K562 (cell line): ENCODE data around the gene SRP54. TPM values are rescaled to one million over a fixed set of nuclear protein-coding genes. Genes with fewer than 3 reads are reported as not detected.
A peak's percentile ranks its signal among the peaks of the same experiment; 100 is the strongest.

Experiments used
- ATF7 ChIP-seq: fragments of 450-650 bp; IDR thresholded peaks from 2 replicates; pipeline ENCODE4 v1.7.1; 2014; ENCODE audit warnings: mild to moderate bottlenecking, moderate library complexity
- CHD1 ChIP-seq: fragments of 200-600 bp; sonication (generic); IDR thresholded peaks from one replicate; pipeline ENCODE4 v1.6.1; 2012; ENCODE audit warnings: mild to moderate bottlenecking, moderate library complexity, low read length, inconsistent platforms
- CREB1 ChIP-seq, 2 experiments: sonication (generic) in 1 of 2; formaldehyde crosslinking in 1 of 2; IDR thresholded peaks; 2 replicates each; pipeline versions ENCODE4 v1.6.1 to v1.8.0; 2012 to 2022; ENCODE audit warnings: inconsistent platforms in 1 of 2, mild to moderate bottlenecking in 1 of 2, missing genetic modification reagents in 1 of 2, moderate library complexity in 1 of 2
- ELF1 ChIP-seq: fragments of 200-800 bp; sonication (Bioruptor generic); IDR thresholded peaks from 2 replicates; pipeline ENCODE4 v1.6.1; 2016; ENCODE audit warnings: missing genetic modification characterization, missing compliant biosample characterization
- JUNB ChIP-seq: fragments of 450-650 bp; formaldehyde crosslinking; conservative IDR thresholded peaks from 2 replicates; pipeline ENCODE4 v1.4.0; 2020; ENCODE audit warnings: mild to moderate bottlenecking
- MGA ChIP-seq: fragments of 450-650 bp; IDR thresholded peaks from 2 replicates; pipeline ENCODE4 v1.6.1; 2016; ENCODE audit warnings: mild to moderate bottlenecking, moderate library complexity
- MLLT1 ChIP-seq, 2 experiments: fragments of 450-650 bp; IDR thresholded peaks; 2 replicates each; pipeline ENCODE4 v1.6.1; 2016
- POLR2H ChIP-seq: IDR thresholded peaks from 2 replicates; pipeline ENCODE4 v1.6.1; 2016; ENCODE audit warnings: missing genetic modification characterization, low read depth, mild to moderate bottlenecking, control low read depth, missing compliant biosample characterization, moderate library complexity
- SMAD4 ChIP-seq: fragments of 250-450 bp; sonication (Bioruptor Pico); conservative IDR thresholded peaks from 2 replicates; pipeline ENCODE4 v1.8.0; 2021; ENCODE audit warnings: inconsistent platforms, mild to moderate bottlenecking, moderate library complexity
- STAG1 ChIP-seq: sonication (generic); formaldehyde crosslinking; IDR thresholded peaks from 2 replicates; pipeline ENCODE4 v1.5.0; 2020; ENCODE audit warnings: missing genetic modification reagents, borderline replicate concordance
- ZFPM2 ChIP-seq: fragments of 250-450 bp; sonication (Bioruptor Pico); IDR thresholded peaks from 2 replicates; pipeline ENCODE4 v1.5.1; 2022; ENCODE audit warnings: mild to moderate bottlenecking
- ZNF695 ChIP-seq: fragments of 450-650 bp; formaldehyde crosslinking; IDR thresholded peaks from 2 replicates; pipeline ENCODE4 v1.4.0; 2020; ENCODE audit warnings: mild to moderate bottlenecking, moderate library complexity
- polyA plus RNA-seq, 8 experiments: library from polyadenylated mRNA; depleted of rRNA in 4 of 8; stranded (reverse) in 5 of 8; unstranded in 3 of 8; fragments of >200 nt; fragmentation: Nextera tagmentation in 2 of 8; fragmentation: Illumina TruSeq in 1 of 8; extraction: Ambion mirVana in 2 of 8; extraction: Trizol in 1 of 8; gene quantifications; 2 replicates each; pipeline versions ENCODE4 v1.2.1 to v1.2.3, GENCODE V29; 2011 to 2014; ENCODE audit warnings: inconsistent platforms in 1 of 8, missing spikeins in 1 of 8
- total RNA-seq, 7 experiments: library from RNA; depleted of rRNA in 6 of 7; stranded (reverse); fragments of >200 nt in 6 of 7; fragmentation: Illumina TruSeq in 2 of 7; extraction: Trizol in 2 of 7; gene quantifications; 2 replicates each; pipeline versions ENCODE4 v1.2.1 to v1.2.3, GENCODE V29; 2011 to 2021; ENCODE audit warnings: low replicate concordance in 1 of 7
- TF ChIP-seq, protein P1 (sequence below): sonication (generic); formaldehyde crosslinking; IDR thresholded peaks from 2 replicates; pipeline ENCODE4 v1.8.1; 2022; ENCODE audit warnings: missing genetic modification reagents

Gene SRP54
- total and polyA plus RNA-seq, 9 of the 15 experiments (the other 6 are each of a cell fraction or from before 2014, with no cell fraction given): 28.6 to 69.8 (median 51.7) TPM

- peak; percentile 86 for TF ChIP-seq CREB1 (IDR thresholded peaks at IDR 0.05)
- TF ChIP-seq CREB1 (CRISPR knock-in tag; IDR thresholded peaks at IDR 0.05): peak; percentile 90
- TF ChIP-seq CHD1: no peak
- TF ChIP-seq ZFPM2 (CRISPR knock-in tag): no peak
- peak; percentile 65; the same call in 1 of the 2 replicates for TF ChIP-seq POLR2H (tag)
- peak; percentile 46; the same call in 1 of the 2 replicates for TF ChIP-seq JUNB (CRISPR knock-in tag)
- TF ChIP-seq, protein P1, sequence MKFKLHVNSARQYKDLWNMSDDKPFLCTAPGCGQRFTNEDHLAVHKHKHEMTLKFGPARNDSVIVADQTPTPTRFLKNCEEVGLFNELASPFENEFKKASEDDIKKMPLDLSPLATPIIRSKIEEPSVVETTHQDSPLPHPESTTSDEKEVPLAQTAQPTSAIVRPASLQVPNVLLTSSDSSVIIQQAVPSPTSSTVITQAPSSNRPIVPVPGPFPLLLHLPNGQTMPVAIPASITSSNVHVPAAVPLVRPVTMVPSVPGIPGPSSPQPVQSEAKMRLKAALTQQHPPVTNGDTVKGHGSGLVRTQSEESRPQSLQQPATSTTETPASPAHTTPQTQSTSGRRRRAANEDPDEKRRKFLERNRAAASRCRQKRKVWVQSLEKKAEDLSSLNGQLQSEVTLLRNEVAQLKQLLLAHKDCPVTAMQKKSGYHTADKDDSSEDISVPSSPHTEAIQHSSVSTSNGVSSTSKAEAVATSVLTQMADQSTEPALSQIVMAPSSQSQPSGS (CRISPR knock-in tag): peak; percentile 68
- TF ChIP-seq ATF7: peak; percentile 98
- peak in 1 of 2 experiments; percentile 80; a peak in 1 of 4 replicates for TF ChIP-seq MLLT1 (IDR thresholded peaks at IDR 0.05)
- TF ChIP-seq SMAD4 (CRISPR knock-in tag): peak; percentile 59
- TF ChIP-seq STAG1 (CRISPR knock-in tag): no peak
- peak; percentile 69 for TF ChIP-seq ELF1 (tag)
- TF ChIP-seq MGA: 0 out of 2 replicates have a peak, but pooled peaks have one; percentile 32
- TF ChIP-seq ZNF695: no peak
Observed at GRCh38 chr14:35046048-35046750, 63.4 kb downstream of the SRP54 start, which contains the start of gene FAM177A1 (continued).
